ENCODE results near the gene MAGI3.

The MAGI3 gene

GRCh38 chr1:113630340-113631327 is 240.3 kb downstream of the MAGI3 start:
- Histone ChIP-seq H3K36me3 (no peaks in the 10 kb centered on the region; the same call in 1 of the 2 replicates), H3K27ac (no peak overlapping the region), H3K4me3 (ENCODE audit: low read depth, low read length) (no peak overlapping the region), H3K9me3 (ENCODE audit: severe bottlenecking) (no peaks in the 10 kb centered on the region), H3K27me3 (ENCODE audit: insufficient read depth, low read depth, severe bottlenecking) (no peaks in the 10 kb centered on the region)
- no peak for TF ChIP-seq CTCF (IDR thresholded peaks at IDR 0.05; ENCODE audit: low read depth, low read length)
- DNase-seq, result no peak

- Histone ChIP-seq H3K36me3 (no peaks in the 10 kb centered on the region), H3K4me3 (ENCODE audit: low read depth, low read length) (no peak overlapping the region), H3K27ac (no peak overlapping the region), H3K9me3 (ENCODE audit: severe bottlenecking) (no peaks in the 10 kb centered on the region), H3K27me3 (ENCODE audit: insufficient read depth, low read depth, severe bottlenecking) (no peaks in the 10 kb centered on the region)
- no peak for TF ChIP-seq CTCF (IDR thresholded peaks at IDR 0.05; ENCODE audit: low read depth, low read length)
- no peak for DNase-seq
These were observed 251.1 kb downstream of the MAGI3 start for GRCh38 chr1:113641396-113641795.

GRCh38 chr1:113647164-113647563 is 256.8 kb downstream of the MAGI3 start:
- Histone ChIP-seq H3K4me3 (ENCODE audit: low read depth, low read length) (no peak overlapping the region), H3K27me3 (ENCODE audit: insufficient read depth, low read depth, severe bottlenecking) (no peaks in the 10 kb centered on the region), H3K9me3 (ENCODE audit: severe bottlenecking) (no peaks in the 10 kb centered on the region), H3K27ac (no peak overlapping the region), H3K36me3 (no peaks in the 10 kb centered on the region)
- no peak for TF ChIP-seq CTCF (IDR thresholded peaks at IDR 0.05; ENCODE audit: low read depth, low read length)
- DNase-seq, result no peak

- DNase-seq, result no peak
- Histone ChIP-seq H3K4me3 (ENCODE audit: low read depth, low read length) (no peak overlapping the region), H3K9me3 (ENCODE audit: severe bottlenecking) (no peaks in the 10 kb centered on the region), H3K27me3 (ENCODE audit: insufficient read depth, low read depth, severe bottlenecking) (no peaks in the 10 kb centered on the region), H3K27ac (no peak overlapping the region), H3K36me3 (no peaks in the 10 kb centered on the region)
- TF ChIP-seq CTCF (IDR thresholded peaks at IDR 0.05; ENCODE audit: low read depth, low read length), result no peak
These were observed 258.2 kb downstream of the MAGI3 start for GRCh38 chr1:113648478-113648877.

GRCh38 chr1:113652771-113653170 is 262.5 kb downstream of the MAGI3 start:
- Histone ChIP-seq H3K9me3 (ENCODE audit: severe bottlenecking) (no peaks in the 10 kb centered on the region), H3K36me3 (no peaks in the 10 kb centered on the region), H3K27ac (no peak overlapping the region), H3K27me3 (ENCODE audit: insufficient read depth, low read depth, severe bottlenecking) (no peaks in the 10 kb centered on the region), H3K4me3 (ENCODE audit: low read depth, low read length) (no peak overlapping the region)
- no peak for DNase-seq
- TF ChIP-seq CTCF (IDR thresholded peaks at IDR 0.05; ENCODE audit: low read depth, low read length), result no peak
